Neural cell (in vitro differentiated cells): ENCODE measurements around the gene ZNF783. TPM values are rescaled to one million over a fixed set of nuclear protein-coding genes. Genes with fewer than 3 reads are reported as not detected.

Experiments
- H2AFZ ChIP-seq: fragments of 200-600, 300-800 bp; sonication (generic), shearing (Covaris generic); 2 replicates; pipeline ENCODE4 v1.6.0; 2014; ENCODE audit warnings: low read depth, mild to moderate bottlenecking, antibody characterized with exemption, low read length, moderate library complexity
- H3F3A ChIP-seq: fragments of 200-600 bp; shearing (Covaris generic); 2 replicates; pipeline ENCODE4 v1.6.1; 2016; ENCODE audit warnings: mild to moderate bottlenecking, moderate library complexity, mixed read lengths, antibody characterized with exemption, low read length; ENCODE audit not compliant: insufficient read depth, poor library complexity, severe bottlenecking
- H3K27ac ChIP-seq: fragments of 200-600, 300-800 bp; sonication (generic), shearing (Covaris generic); 2 replicates; pipeline ENCODE4 v1.5.1; 2014; ENCODE audit warnings: mild to moderate bottlenecking, low read length, moderate library complexity
- H3K27me3 ChIP-seq: fragments of 300-800, 200-600 bp; sonication (generic), shearing (Covaris generic); 2 replicates; pipeline ENCODE4 v1.6.0; 2014; ENCODE audit warnings: mild to moderate bottlenecking, low read depth, low read length, moderate library complexity; ENCODE audit not compliant: insufficient read depth
- H3K36me3 ChIP-seq: fragments of 300-800, 200-600 bp; sonication (generic), shearing (Covaris generic); 2 replicates; pipeline ENCODE4 v1.5.1; 2014; ENCODE audit warnings: mild to moderate bottlenecking, antibody characterized with exemption, low read length, moderate library complexity; ENCODE audit not compliant: insufficient read depth
- H3K4me2 ChIP-seq: fragments of 300-800, 200-600 bp; sonication (generic), shearing (Covaris generic); 2 replicates; pipeline ENCODE4 v1.6.0; 2014; ENCODE audit warnings: mild to moderate bottlenecking, low read length
- H3K4me3 ChIP-seq: fragments of 300-800, 200-600 bp; sonication (generic), shearing (Covaris generic); 2 replicates; pipeline ENCODE4 v1.5.1; 2014; ENCODE audit warnings: mild to moderate bottlenecking, low read length, moderate library complexity
- H3K79me2 ChIP-seq: fragments of 200-600 bp; shearing (Covaris generic); replicated peaks from 2 replicates; pipeline ENCODE4 v1.6.0; 2014; ENCODE audit warnings: mild to moderate bottlenecking, low read length, moderate library complexity; ENCODE audit not compliant: insufficient read depth
- H3K9ac ChIP-seq: fragments of 300-800, 200-600 bp; sonication (generic), shearing (Covaris generic); 2 replicates; pipeline ENCODE4 v1.6.1; 2016; ENCODE audit warnings: mild to moderate bottlenecking, low read length, mixed read lengths
- H3K9me2 ChIP-seq: fragments of 200-600 bp; shearing (Covaris generic); 2 replicates; pipeline ENCODE4 v1.6.1; 2016; ENCODE audit warnings: mild to moderate bottlenecking, low read length, mixed read lengths; ENCODE audit not compliant: insufficient read depth
- H3K9me3 ChIP-seq: fragments of 200-600, 300-800 bp; sonication (generic), shearing (Covaris generic); 2 replicates; pipeline ENCODE4 v1.6.1; 2016; ENCODE audit warnings: mild to moderate bottlenecking, mixed run types, low read length, moderate library complexity, mixed read lengths
- H4K20me1 ChIP-seq: fragments of 200-600 bp; shearing (Covaris generic); 2 replicates; pipeline ENCODE4 v1.6.1; 2016; ENCODE audit warnings: mild to moderate bottlenecking, mixed run types; ENCODE audit not compliant: insufficient read depth
- EP300 ChIP-seq: fragments of 450-650 bp; conservative IDR thresholded peaks from 2 replicates; pipeline ENCODE4 v1.6.1; 2014; ENCODE audit warnings: antibody characterized with exemption, mild to moderate bottlenecking, moderate library complexity; ENCODE audit not compliant: poor library complexity, severe bottlenecking
- EZH2 ChIP-seq: fragments of 200-600, 300-800 bp; shearing (Covaris generic), sonication (generic); IDR thresholded peaks from 2 replicates; pipeline ENCODE4 v1.6.1; 2014; ENCODE audit warnings: antibody characterized with exemption, low read length, borderline replicate concordance, mild to moderate bottlenecking; ENCODE audit not compliant: insufficient read depth, poor library complexity, severe bottlenecking
- MXI1 ChIP-seq: fragments of 450-650 bp; conservative IDR thresholded peaks from 2 replicates; pipeline ENCODE4 v1.6.1; 2014; ENCODE audit warnings: antibody characterized with exemption, mild to moderate bottlenecking; ENCODE audit not compliant: poor library complexity, severe bottlenecking
- POLR2AphosphoS5 ChIP-seq: IDR thresholded peaks from 2 replicates; pipeline ENCODE4 v1.6.1; 2012
- RAD21 ChIP-seq: fragments of 450-650 bp; conservative IDR thresholded peaks from 2 replicates; pipeline ENCODE4 v1.6.1; 2014; ENCODE audit warnings: antibody characterized with exemption, mild to moderate bottlenecking, moderate library complexity
- SMC3 ChIP-seq: fragments of 450-650 bp; conservative IDR thresholded peaks from 2 replicates; pipeline ENCODE4 v1.6.1; 2014; ENCODE audit warnings: antibody characterized with exemption, mild to moderate bottlenecking, moderate library complexity; ENCODE audit not compliant: poor library complexity
- TAF1 ChIP-seq: IDR thresholded peaks from 2 replicates; pipeline ENCODE4 v1.6.1; 2012; ENCODE audit warnings: low read depth
- polyA plus RNA-seq: library from polyadenylated mRNA; depleted of rRNA; stranded (reverse); fragments of >200 nt; gene quantifications from 2 replicates; pipeline ENCODE4 v1.2.3, GENCODE V29; 2014
- TF ChIP-seq, protein P1 (sequence below): IDR thresholded peaks from 2 replicates; pipeline ENCODE4 v1.6.1; 2012; ENCODE audit warnings: borderline replicate concordance
- TF ChIP-seq, protein P2 (sequence below): fragments of 450-650 bp; IDR thresholded peaks from 2 replicates; pipeline ENCODE4 v1.5.1; 2014; ENCODE audit warnings: antibody characterized with exemption, mild to moderate bottlenecking, moderate library complexity; ENCODE audit not compliant: poor library complexity, severe bottlenecking

Gene ZNF783
- polyA plus RNA-seq, 1 donor from 2014 or later, result 23.9 TPM

DNA sequence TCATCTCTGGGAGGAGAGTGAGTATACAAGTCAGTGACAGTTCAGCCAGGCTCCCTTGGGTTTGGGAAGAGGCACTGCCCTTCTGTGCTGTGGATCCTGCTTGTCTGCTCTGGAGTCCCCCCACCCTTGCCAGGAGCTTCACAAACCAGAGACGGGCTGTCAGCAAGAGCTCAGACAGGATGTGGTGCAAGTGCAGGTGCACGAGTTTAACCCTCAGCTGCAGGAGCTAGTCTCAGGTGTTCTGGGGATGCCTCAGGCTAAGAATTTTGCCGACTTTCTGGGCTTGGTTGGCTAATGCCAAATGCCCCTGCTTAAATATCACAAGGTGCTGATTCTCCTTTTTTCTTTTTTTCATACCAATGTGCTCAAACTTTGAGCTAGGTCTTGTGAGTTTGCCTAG is 22.3 kb downstream of the ZNF783 start:
- peak overlapping the region; percentile 91 for H3K4me3 ChIP-seq
- no peak overlapping the region for H3K27ac ChIP-seq
- no peaks in the 10 kb centered on the region for H4K20me1 ChIP-seq
- H3K9ac ChIP-seq, result no peak overlapping the region
- no peaks in the 10 kb centered on the region for H3F3A ChIP-seq
- TF ChIP-seq MXI1 (no peak), EP300 (no peak), TAF1 (no peak), RAD21 (no peak), SMC3 (no peak), POLR2AphosphoS5 (no peak), EZH2 (no peak)
- TF ChIP-seq, protein P1, sequence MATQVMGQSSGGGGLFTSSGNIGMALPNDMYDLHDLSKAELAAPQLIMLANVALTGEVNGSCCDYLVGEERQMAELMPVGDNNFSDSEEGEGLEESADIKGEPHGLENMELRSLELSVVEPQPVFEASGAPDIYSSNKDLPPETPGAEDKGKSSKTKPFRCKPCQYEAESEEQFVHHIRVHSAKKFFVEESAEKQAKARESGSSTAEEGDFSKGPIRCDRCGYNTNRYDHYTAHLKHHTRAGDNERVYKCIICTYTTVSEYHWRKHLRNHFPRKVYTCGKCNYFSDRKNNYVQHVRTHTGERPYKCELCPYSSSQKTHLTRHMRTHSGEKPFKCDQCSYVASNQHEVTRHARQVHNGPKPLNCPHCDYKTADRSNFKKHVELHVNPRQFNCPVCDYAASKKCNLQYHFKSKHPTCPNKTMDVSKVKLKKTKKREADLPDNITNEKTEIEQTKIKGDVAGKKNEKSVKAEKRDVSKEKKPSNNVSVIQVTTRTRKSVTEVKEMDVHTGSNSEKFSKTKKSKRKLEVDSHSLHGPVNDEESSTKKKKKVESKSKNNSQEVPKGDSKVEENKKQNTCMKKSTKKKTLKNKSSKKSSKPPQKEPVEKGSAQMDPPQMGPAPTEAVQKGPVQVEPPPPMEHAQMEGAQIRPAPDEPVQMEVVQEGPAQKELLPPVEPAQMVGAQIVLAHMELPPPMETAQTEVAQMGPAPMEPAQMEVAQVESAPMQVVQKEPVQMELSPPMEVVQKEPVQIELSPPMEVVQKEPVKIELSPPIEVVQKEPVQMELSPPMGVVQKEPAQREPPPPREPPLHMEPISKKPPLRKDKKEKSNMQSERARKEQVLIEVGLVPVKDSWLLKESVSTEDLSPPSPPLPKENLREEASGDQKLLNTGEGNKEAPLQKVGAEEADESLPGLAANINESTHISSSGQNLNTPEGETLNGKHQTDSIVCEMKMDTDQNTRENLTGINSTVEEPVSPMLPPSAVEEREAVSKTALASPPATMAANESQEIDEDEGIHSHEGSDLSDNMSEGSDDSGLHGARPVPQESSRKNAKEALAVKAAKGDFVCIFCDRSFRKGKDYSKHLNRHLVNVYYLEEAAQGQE, result no peak
- TF ChIP-seq, protein P2, sequence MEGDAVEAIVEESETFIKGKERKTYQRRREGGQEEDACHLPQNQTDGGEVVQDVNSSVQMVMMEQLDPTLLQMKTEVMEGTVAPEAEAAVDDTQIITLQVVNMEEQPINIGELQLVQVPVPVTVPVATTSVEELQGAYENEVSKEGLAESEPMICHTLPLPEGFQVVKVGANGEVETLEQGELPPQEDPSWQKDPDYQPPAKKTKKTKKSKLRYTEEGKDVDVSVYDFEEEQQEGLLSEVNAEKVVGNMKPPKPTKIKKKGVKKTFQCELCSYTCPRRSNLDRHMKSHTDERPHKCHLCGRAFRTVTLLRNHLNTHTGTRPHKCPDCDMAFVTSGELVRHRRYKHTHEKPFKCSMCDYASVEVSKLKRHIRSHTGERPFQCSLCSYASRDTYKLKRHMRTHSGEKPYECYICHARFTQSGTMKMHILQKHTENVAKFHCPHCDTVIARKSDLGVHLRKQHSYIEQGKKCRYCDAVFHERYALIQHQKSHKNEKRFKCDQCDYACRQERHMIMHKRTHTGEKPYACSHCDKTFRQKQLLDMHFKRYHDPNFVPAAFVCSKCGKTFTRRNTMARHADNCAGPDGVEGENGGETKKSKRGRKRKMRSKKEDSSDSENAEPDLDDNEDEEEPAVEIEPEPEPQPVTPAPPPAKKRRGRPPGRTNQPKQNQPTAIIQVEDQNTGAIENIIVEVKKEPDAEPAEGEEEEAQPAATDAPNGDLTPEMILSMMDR, result no peak
- H2AFZ ChIP-seq, result no peak overlapping the region
- H3K27me3 ChIP-seq, result peaks cover 3% of the 10 kb centered on the region
- H3K9me3 ChIP-seq, result no peaks in the 10 kb centered on the region
- no peak overlapping the region for H3K4me2 ChIP-seq
- H3K9me2 ChIP-seq, result no peaks in the 10 kb centered on the region
- no peaks in the 10 kb centered on the region for H3K36me3 ChIP-seq
- H3K79me2 ChIP-seq, result no peaks in the 10 kb centered on the region

DNA sequence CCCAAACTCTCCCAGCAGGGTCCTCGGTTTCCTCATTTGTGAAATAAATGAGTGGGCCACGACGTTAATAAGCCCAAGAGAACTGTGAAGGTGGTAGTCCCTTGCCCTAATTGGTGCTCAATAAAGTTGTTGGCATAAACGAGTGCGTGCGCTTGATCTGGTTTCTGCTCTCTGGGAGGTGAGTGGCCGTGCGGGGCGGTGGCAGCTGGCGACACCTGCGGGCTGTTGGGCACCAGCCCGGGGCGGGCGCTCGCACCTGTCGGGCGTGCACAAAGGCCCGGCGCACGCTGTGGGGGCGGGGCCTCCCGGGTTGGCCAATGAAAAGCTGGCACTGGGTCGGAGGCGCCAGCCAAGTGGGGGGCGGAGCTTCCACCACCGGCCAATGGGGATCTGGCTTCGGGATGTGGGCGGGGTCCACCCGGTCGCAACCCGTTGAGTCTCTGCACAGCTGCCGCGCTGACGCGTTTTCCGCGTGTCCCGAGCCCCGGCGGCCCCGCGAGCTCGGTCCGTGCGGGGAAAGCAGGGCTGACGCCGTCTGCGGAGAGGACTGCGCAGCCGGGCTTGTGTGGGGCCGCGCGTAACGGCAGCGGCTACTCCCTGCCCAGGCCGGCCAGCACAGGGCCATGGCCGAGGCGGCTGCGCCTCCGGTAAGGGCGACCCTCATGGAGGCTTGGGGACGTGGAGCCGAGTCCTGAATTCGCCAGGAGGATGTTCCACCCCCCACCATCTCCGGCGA is 23.0 kb downstream of the ZNF783 start:
- no peak overlapping the region for H3K27ac ChIP-seq
- H3K4me3 ChIP-seq, result peak overlapping the region; percentile 91
- H3K4me2 ChIP-seq, result peak overlapping the region; percentile 75
- H3F3A ChIP-seq, result no peaks in the 10 kb centered on the region
- no peaks in the 10 kb centered on the region for H3K79me2 ChIP-seq
- TF ChIP-seq MXI1 (peak; percentile 94), EZH2 (no peak), RAD21 (no peak), POLR2AphosphoS5 (peak; percentile 75), EP300 (peak; percentile 46), SMC3 (peak; percentile 38), TAF1 (peak; percentile 58)
- TF ChIP-seq, protein P2, result peak; percentile 35
- TF ChIP-seq, protein P1, result peak; percentile 54
- peak overlapping the region; percentile 67 for H3K9ac ChIP-seq
- H3K9me2 ChIP-seq, result no peaks in the 10 kb centered on the region
- H3K9me3 ChIP-seq, result no peaks in the 10 kb centered on the region
- peak overlapping the region; percentile 48 for H2AFZ ChIP-seq
- peaks cover 3% of the 10 kb centered on the region for H3K27me3 ChIP-seq
- no peaks in the 10 kb centered on the region for H3K36me3 ChIP-seq
- H4K20me1 ChIP-seq, result no peaks in the 10 kb centered on the region
